ENCODE data around the gene LAIR2. TPM values are rescaled to one million over a fixed set of nuclear protein-coding genes. Genes with fewer than 3 reads are reported as not detected.

LAIR2 gene
- total and polyA plus RNA-seq, 2 experiments from 2014 or later, result not detected

DNA sequence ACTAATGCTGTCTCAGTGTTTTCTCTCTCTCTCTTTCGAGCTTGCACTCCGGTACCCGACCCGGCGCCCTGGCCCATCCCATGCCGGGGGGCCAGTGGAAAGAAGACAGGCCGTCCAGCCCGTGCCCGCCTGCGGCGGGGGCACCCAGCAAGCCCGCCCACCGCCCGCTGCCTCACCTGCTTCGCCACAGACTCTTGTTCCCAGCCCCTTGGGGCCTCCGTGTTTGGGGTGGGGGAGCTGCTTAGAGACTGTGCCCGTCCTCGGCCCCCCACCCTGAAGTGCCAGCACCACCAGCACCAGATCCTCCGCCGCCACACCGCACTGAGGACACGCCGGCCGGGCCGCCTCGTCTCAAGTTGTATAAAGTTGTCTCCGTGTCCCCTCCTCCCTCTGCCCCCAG lies 41.4 kb upstream of the LAIR2 start:
- Histone ChIP-seq H3K9me2 (ENCODE audit: insufficient read depth) (no peaks in the 10 kb centered on the region), H3K27me3 (ENCODE audit: insufficient read depth) (peaks cover 9% of the 10 kb centered on the region), H3K36me3 (ENCODE audit: insufficient read depth) (peaks cover 14% of the 10 kb centered on the region), H3K27ac (ENCODE audit: low read depth) (no peak overlapping the region), H3K4me2 (no peak overlapping the region), H3K79me2 (replicated peaks; ENCODE audit: insufficient read depth) (no peaks in the 10 kb centered on the region; the same call in 1 of the 2 replicates), H3F3A (replicated peaks; ENCODE audit: low read depth) (peaks cover 6% of the 10 kb centered on the region; the same call in 1 of the 2 replicates), H4K20me1 (replicated peaks; ENCODE audit: insufficient read depth) (0 out of 2 replicates have a peak, but pooled peaks cover 6% of the 10 kb centered on the region), H2AFZ (no peak overlapping the region), H3K4me1 (ENCODE audit: insufficient read depth) (peaks cover 3% of the 10 kb centered on the region; the same call in 1 of the 2 replicates), H3K4me3 (no peak overlapping the region)
- H3K4me1 Mint-ChIP-seq, result peaks cover 15% of the 10 kb centered on the region; the same call in 2 of the 3 replicates
- H3K9me3 Mint-ChIP-seq, result peaks cover 5% of the 10 kb centered on the region; the same call in 1 of the 3 replicates
- H3K4me3 Mint-ChIP-seq, result peak overlapping the region; percentile 12; the same call in 1 of the 3 replicates
- ATAC-seq (no peak), DNase-seq (ENCODE audit: low spot score) (no peak)
- H3K27ac Mint-ChIP-seq, result no peak overlapping the region; the same call in 1 of the 2 replicates
- H3K27me3 Mint-ChIP-seq (ENCODE audit: insufficient read depth, low read depth, poor library complexity), result peaks cover 32% of the 10 kb centered on the region
- peaks cover 47% of the 10 kb centered on the region for H3K36me3 Mint-ChIP-seq (ENCODE audit: low read depth)
- TF ChIP-seq JUNB (IDR thresholded peaks at IDR 0.05; ENCODE audit: unreplicated experiment) (no peak), CREB1 (CRISPR knock-in tag; IDR thresholded peaks at IDR 0.05; ENCODE audit: low read depth) (no peak), EZH2 (IDR thresholded peaks at IDR 0.05; ENCODE audit: low read depth, unreplicated experiment) (no peak), ZNF331 (CRISPR knock-in tag; IDR thresholded peaks at IDR 0.05; ENCODE audit: low read depth) (no peak), ZNF114 (CRISPR knock-in tag; IDR thresholded peaks at IDR 0.05) (no peak), NANOG (IDR thresholded peaks at IDR 0.05; ENCODE audit: borderline replicate concordance) (no peak), POLR2AphosphoS5 (IDR thresholded peaks at IDR 0.05; ENCODE audit: low read depth) (no peak), STAT1 (IDR thresholded peaks at IDR 0.05; ENCODE audit: unreplicated experiment) (no peak), EZH2phosphoT487 (IDR thresholded peaks at IDR 0.05; ENCODE audit: unreplicated experiment) (no peak)
- TF ChIP-seq, protein P1, sequence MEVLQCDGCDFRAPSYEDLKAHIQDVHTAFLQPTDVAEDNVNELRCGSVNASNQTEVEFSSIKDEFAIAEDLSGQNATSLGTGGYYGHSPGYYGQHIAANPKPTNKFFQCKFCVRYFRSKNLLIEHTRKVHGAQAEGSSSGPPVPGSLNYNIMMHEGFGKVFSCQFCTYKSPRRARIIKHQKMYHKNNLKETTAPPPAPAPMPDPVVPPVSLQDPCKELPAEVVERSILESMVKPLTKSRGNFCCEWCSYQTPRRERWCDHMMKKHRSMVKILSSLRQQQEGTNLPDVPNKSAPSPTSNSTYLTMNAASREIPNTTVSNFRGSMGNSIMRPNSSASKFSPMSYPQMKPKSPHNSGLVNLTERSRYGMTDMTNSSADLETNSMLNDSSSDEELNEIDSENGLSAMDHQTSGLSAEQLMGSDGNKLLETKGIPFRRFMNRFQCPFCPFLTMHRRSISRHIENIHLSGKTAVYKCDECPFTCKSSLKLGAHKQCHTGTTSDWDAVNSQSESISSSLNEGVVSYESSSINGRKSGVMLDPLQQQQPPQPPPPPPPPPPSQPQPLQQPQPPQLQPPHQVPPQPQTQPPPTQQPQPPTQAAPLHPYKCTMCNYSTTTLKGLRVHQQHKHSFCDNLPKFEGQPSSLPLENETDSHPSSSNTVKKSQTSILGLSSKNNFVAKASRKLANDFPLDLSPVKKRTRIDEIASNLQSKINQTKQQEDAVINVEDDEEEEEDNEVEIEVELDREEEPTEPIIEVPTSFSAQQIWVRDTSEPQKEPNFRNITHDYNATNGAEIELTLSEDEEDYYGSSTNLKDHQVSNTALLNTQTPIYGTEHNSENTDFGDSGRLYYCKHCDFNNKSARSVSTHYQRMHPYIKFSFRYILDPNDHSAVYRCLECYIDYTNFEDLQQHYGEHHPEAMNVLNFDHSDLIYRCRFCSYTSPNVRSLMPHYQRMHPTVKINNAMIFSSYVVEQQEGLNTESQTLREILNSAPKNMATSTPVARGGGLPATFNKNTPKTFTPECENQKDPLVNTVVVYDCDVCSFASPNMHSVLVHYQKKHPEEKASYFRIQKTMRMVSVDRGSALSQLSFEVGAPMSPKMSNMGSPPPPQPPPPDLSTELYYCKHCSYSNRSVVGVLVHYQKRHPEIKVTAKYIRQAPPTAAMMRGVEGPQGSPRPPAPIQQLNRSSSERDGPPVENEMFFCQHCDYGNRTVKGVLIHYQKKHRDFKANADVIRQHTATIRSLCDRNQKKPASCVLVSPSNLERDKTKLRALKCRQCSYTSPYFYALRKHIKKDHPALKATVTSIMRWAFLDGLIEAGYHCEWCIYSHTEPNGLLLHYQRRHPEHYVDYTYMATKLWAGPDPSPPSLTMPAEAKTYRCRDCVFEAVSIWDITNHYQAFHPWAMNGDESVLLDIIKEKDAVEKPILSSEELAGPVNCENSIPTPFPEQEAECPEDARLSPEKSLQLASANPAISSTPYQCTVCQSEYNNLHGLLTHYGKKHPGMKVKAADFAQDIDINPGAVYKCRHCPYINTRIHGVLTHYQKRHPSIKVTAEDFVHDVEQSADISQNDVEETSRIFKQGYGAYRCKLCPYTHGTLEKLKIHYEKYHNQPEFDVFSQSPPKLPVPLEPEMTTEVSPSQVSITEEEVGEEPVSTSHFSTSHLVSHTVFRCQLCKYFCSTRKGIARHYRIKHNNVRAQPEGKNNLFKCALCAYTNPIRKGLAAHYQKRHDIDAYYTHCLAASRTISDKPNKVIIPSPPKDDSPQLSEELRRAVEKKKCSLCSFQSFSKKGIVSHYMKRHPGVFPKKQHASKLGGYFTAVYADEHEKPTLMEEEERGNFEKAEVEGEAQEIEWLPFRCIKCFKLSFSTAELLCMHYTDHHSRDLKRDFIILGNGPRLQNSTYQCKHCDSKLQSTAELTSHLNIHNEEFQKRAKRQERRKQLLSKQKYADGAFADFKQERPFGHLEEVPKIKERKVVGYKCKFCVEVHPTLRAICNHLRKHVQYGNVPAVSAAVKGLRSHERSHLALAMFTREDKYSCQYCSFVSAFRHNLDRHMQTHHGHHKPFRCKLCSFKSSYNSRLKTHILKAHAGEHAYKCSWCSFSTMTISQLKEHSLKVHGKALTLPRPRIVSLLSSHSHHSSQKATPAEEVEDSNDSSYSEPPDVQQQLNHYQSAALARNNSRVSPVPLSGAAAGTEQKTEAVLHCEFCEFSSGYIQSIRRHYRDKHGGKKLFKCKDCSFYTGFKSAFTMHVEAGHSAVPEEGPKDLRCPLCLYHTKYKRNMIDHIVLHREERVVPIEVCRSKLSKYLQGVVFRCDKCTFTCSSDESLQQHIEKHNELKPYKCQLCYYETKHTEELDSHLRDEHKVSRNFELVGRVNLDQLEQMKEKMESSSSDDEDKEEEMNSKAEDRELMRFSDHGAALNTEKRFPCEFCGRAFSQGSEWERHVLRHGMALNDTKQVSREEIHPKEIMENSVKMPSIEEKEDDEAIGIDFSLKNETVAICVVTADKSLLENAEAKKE (CRISPR knock-in tag; IDR thresholded peaks at IDR 0.05), result no peak
- TF ChIP-seq, protein P2, sequence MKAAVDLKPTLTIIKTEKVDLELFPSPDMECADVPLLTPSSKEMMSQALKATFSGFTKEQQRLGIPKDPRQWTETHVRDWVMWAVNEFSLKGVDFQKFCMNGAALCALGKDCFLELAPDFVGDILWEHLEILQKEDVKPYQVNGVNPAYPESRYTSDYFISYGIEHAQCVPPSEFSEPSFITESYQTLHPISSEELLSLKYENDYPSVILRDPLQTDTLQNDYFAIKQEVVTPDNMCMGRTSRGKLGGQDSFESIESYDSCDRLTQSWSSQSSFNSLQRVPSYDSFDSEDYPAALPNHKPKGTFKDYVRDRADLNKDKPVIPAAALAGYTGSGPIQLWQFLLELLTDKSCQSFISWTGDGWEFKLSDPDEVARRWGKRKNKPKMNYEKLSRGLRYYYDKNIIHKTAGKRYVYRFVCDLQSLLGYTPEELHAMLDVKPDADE (IDR thresholded peaks at IDR 0.05), result no peak
- TF ChIP-seq, protein P3, sequence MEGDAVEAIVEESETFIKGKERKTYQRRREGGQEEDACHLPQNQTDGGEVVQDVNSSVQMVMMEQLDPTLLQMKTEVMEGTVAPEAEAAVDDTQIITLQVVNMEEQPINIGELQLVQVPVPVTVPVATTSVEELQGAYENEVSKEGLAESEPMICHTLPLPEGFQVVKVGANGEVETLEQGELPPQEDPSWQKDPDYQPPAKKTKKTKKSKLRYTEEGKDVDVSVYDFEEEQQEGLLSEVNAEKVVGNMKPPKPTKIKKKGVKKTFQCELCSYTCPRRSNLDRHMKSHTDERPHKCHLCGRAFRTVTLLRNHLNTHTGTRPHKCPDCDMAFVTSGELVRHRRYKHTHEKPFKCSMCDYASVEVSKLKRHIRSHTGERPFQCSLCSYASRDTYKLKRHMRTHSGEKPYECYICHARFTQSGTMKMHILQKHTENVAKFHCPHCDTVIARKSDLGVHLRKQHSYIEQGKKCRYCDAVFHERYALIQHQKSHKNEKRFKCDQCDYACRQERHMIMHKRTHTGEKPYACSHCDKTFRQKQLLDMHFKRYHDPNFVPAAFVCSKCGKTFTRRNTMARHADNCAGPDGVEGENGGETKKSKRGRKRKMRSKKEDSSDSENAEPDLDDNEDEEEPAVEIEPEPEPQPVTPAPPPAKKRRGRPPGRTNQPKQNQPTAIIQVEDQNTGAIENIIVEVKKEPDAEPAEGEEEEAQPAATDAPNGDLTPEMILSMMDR (conservative IDR thresholded peaks at IDR 0.05; ENCODE audit: low read depth in 2 of 2), result no peak
- TF ChIP-seq, protein P4, sequence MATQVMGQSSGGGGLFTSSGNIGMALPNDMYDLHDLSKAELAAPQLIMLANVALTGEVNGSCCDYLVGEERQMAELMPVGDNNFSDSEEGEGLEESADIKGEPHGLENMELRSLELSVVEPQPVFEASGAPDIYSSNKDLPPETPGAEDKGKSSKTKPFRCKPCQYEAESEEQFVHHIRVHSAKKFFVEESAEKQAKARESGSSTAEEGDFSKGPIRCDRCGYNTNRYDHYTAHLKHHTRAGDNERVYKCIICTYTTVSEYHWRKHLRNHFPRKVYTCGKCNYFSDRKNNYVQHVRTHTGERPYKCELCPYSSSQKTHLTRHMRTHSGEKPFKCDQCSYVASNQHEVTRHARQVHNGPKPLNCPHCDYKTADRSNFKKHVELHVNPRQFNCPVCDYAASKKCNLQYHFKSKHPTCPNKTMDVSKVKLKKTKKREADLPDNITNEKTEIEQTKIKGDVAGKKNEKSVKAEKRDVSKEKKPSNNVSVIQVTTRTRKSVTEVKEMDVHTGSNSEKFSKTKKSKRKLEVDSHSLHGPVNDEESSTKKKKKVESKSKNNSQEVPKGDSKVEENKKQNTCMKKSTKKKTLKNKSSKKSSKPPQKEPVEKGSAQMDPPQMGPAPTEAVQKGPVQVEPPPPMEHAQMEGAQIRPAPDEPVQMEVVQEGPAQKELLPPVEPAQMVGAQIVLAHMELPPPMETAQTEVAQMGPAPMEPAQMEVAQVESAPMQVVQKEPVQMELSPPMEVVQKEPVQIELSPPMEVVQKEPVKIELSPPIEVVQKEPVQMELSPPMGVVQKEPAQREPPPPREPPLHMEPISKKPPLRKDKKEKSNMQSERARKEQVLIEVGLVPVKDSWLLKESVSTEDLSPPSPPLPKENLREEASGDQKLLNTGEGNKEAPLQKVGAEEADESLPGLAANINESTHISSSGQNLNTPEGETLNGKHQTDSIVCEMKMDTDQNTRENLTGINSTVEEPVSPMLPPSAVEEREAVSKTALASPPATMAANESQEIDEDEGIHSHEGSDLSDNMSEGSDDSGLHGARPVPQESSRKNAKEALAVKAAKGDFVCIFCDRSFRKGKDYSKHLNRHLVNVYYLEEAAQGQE (IDR thresholded peaks at IDR 0.05; ENCODE audit: unreplicated experiment), result no peak
